ENCODE measurements around the gene TBX15.

GRCh38 chr1:119001181-119002027, 13.3 kb upstream of the TBX15 start:
- no peak for TF ChIP-seq CTCF (IDR thresholded peaks at IDR 0.05; ENCODE audit: insufficient read depth, low read length, poor library complexity, severe bottlenecking)
- TF ChIP-seq EZH2phosphoT487 (conservative IDR thresholded peaks at IDR 0.05; ENCODE audit: low read length) = no peak

Data from SU-DHL-6 (cell line).